ENCODE measurements around the gene POU4F1.

The POU4F1 gene

DNA sequence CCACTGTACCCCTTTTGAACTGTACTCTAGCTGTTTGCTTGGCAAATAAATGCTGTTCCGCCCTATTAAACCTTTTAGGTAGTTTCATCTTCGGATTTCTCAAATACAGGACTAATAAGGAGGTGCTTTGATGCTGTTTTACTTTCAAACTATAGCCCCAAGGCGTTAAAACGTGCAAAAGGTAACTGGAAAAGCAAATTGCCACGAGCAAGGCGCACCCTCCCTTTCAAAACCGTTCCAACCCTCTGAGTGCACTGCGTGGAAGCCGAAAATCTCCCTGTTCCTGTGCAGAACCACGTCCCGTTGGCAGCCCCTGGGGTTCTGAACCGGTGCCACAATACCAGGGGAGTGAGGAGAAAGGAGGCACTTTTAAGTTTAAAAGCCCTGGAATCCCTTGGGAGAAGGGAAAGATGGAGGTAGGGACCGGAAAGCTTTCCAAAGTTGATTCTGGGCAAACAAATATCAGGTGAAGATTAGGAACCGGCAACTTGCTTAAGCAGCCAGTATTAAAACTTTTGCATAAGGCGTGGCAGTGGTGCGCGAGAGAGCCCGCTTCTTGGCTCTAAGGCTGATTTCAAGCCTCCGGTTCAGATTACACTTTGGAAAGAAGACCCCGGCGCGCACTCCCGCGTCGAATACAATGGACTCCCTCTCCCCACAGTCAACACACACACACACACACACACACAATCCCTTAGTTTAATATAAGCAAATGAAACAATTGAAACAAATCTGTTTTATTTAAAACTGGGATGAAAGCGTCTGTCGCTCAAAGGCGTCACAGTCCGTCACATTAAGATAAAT is 9.5 kb downstream of the POU4F1 start:
- in situ Hi-C loops (cut with MboI; ENCODE audit: low sequenced_read_pairs) = no loop called here

GRCh38 chr13:78593129-78593528 is 10.2 kb downstream of the POU4F1 start:
- in situ Hi-C loops (cut with MboI; ENCODE audit: low sequenced_read_pairs) = no loop called here

DNA sequence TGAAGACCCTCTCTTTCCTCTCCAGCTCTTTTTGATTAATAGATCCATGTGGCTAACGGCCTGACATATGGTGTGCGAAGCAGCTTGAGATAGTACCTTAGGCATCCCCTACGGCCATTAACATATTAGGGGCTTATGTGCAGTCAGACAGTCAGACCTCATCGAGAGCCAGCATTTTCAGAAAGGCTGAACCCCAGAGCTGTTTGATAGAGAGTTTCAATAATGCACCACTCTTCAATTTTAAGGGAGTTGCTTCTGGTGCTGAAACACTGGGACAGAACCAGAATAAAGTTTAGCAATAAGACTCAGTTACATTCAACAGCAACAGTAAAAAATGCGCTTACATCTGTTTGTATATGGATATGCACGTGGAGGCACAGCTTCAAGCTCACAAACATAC is 10.8 kb downstream of the POU4F1 start:
- in situ Hi-C loops (cut with MboI; ENCODE audit: low sequenced_read_pairs) = no loop called here

GRCh38 chr13:78589206-78589605 is 14.1 kb downstream of the POU4F1 start:
- in situ Hi-C loops (cut with MboI; ENCODE audit: low sequenced_read_pairs) = no loop called here

DNA sequence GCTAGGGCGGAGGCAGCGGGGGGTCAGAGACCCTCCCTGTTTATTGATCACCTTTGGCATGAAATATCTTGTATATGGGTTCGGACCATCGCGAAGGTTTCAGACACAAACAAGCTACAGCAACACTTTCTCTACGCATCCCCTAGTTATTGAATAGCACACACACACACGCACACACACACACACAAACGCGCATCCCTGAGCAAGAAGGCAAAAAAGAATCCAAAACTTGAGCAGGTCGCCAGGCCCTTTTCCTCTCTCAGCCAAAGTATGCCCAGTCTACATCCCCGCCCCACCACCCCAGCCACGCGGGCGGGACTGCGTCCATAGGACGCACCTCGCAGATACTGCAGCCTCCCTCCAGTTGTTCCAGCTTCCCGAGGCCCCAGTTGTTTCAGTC is 16.0 kb downstream of the POU4F1 start:
- in situ Hi-C loops (cut with MboI; ENCODE audit: low sequenced_read_pairs) = no loop called here

GRCh38 chr13:78586706-78587105 is 16.6 kb downstream of the POU4F1 start:
- in situ Hi-C loops (cut with MboI; ENCODE audit: low sequenced_read_pairs) = no loop called here

GRCh38 chr13:78576261-78576660 is 27.1 kb downstream of the POU4F1 start:
- in situ Hi-C loops (cut with MboI; ENCODE audit: low sequenced_read_pairs) = no loop called here

DNA sequence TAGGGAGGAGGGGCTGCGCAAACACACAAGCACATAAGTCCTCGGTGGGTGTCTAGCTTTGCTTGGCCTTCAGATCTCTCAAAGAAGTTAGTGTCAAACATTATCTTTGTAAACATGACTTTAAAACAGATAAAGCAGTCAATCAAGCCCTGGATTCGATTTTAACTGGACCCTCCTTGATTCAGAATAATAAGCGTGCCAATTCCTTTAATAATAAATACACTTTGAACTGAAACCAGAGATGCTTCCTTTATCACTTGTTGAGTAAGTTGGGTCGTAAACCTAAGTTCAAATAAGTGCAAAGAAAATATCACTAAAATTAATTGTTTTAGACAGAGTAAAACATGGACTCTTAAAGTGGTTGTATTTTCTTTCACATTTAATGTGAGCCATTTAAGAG is 30.9 kb downstream of the POU4F1 start:
- in situ Hi-C loops (cut with MboI; ENCODE audit: low sequenced_read_pairs) = no loop called here

DNA sequence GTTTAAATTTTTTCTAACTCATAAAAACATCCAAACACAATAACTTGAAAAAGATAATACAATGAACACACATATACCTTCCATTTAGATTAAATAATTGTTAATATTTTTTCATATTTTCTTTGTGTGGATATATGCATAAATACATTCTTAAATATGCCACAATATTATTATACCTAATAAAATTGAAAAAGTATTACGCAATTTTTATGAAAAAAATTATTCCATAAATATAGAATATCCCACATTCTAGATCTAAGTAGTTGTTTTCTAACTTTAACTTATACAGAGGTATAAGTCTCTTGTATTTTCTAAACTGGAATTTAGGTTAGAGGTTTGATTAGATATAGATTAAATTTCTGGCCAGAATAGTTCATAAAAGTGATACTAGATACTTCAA is 34.3 kb downstream of the POU4F1 start:
- in situ Hi-C loops (cut with MboI; ENCODE audit: low sequenced_read_pairs) = no loop called here

- in situ Hi-C loops (cut with MboI; ENCODE audit: low sequenced_read_pairs) = no loop called here
Measured at GRCh38 chr13:78566631-78567030, 36.7 kb downstream of the POU4F1 start.

- in situ Hi-C loops (cut with MboI; ENCODE audit: low sequenced_read_pairs) = no loop called here
Measured at GRCh38 chr13:78562237-78562889, 41.0 kb downstream of the POU4F1 start.

All from HL-60/S4 treated with phorbol 12-myristate 13-acetate at 8.2 ng/mL for 4 days and 3 days (cell line).